Peyer's patch (tissue), 4 donors: ENCODE measurements around the gene RAB35.

Experiments used
- POLR2A ChIP-seq, 2 donors: fragments of 450-650 bp; IDR thresholded peaks; one replicate each; pipeline ENCODE4 v1.5.1; 2017; ENCODE audit warnings: antibody characterized with exemption in 2 of 2, mild to moderate bottlenecking in 2 of 2, moderate library complexity in 2 of 2
- TF ChIP-seq, protein P1 (sequence below), 6 experiments: fragments of 450-650 bp in 4 of 6; fragments of 200-600 bp in 2 of 6; sonication (generic) in 1 of 6; IDR thresholded peaks; one replicate each; pipeline ENCODE4 v1.5.1; 2017 to 2019; ENCODE audit warnings: antibody characterized with exemption in 6 of 6, mild to moderate bottlenecking in 3 of 6, moderate library complexity in 1 of 6

DNA sequence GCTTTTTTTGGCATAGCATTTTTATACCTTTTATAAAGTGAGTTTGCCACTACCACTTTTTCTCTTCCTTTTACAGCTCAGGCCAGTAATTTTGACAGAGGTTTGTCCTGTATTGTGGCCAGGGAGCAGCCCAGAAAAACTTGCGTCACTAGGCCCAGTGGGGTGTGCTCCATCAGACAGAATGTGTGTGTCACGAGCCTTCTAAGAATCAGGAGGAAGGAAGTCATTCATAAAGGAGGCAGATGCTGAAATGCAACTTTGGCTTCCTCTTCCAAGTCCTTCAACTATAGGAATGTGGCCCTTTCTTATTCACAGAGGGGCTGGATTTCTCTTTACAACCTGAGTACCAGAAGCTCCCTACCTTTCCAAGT, 10.1 kb upstream of the RAB35 start:
- TF ChIP-seq, protein P1, sequence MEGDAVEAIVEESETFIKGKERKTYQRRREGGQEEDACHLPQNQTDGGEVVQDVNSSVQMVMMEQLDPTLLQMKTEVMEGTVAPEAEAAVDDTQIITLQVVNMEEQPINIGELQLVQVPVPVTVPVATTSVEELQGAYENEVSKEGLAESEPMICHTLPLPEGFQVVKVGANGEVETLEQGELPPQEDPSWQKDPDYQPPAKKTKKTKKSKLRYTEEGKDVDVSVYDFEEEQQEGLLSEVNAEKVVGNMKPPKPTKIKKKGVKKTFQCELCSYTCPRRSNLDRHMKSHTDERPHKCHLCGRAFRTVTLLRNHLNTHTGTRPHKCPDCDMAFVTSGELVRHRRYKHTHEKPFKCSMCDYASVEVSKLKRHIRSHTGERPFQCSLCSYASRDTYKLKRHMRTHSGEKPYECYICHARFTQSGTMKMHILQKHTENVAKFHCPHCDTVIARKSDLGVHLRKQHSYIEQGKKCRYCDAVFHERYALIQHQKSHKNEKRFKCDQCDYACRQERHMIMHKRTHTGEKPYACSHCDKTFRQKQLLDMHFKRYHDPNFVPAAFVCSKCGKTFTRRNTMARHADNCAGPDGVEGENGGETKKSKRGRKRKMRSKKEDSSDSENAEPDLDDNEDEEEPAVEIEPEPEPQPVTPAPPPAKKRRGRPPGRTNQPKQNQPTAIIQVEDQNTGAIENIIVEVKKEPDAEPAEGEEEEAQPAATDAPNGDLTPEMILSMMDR (IDR thresholded peaks at IDR 0.05), result no peak
- no peak for TF ChIP-seq POLR2A (IDR thresholded peaks at IDR 0.05)
